ENCODE data around the gene C1orf94.

C1orf94 gene

GRCh38 chr1:34176830-34177603 is at the start of gene C1orf94:
Gene C1orf94 (plus strand): TSS chr1:34176907. CDS start chr1:34177790, 883 bp downstream.
- DNase-seq (ENCODE audit: low read depth in 2 of 2) = no peak

DNA sequence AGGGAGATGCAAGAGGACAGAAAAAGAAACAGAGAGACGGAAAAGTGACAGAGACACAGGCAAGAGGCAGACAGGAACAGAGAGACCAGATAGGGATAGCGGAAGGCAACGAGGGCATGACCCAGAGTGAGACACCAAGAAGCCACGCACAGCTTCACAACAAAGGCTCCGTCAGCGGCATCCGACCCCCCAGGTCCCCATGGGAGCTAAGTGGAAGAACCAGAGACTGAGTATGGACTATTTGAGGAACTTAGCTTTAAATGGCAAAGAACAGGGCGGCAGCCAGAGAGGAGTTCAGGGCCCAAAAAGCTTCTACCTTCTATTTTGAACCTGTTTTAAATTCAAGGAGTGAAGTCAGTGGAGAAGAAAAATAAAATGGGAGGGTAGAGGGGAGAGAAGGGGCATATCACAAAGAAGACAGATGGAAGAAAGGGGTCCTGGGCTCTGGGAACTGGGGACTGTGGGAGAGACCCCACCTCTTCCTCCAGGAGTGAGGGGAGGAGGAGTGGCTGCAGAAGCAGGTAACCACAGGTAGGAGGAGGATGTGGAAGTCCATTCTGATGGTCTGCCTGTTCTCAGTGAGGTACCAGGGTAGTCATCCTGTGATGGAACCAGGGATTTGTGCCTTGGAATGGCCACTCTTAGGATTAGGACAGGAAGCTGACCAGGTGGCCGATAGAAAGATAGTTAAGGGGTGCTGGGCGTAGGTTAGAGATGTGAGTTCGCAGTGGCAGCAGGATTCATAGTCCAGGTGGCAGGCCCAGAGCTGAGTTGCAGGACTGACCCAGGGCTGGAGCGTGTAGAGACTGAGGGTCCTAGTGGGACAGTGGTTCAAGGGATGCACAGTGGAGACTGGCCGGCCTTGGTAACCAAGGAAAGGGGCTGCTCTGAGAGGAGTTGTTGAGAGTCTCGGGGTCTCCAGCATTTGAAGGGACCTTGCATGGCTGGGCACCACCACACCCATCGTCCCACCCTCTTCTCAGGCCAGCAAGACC is 49.4 kb upstream of the C1orf94 start:
- DNase-seq (ENCODE audit: low read depth in 2 of 2) = no peak

GRCh38 chr1:34128186-34128889 is 48.4 kb upstream of the C1orf94 start:
- no peak for DNase-seq (ENCODE audit: low read depth in 2 of 2)

DNA sequence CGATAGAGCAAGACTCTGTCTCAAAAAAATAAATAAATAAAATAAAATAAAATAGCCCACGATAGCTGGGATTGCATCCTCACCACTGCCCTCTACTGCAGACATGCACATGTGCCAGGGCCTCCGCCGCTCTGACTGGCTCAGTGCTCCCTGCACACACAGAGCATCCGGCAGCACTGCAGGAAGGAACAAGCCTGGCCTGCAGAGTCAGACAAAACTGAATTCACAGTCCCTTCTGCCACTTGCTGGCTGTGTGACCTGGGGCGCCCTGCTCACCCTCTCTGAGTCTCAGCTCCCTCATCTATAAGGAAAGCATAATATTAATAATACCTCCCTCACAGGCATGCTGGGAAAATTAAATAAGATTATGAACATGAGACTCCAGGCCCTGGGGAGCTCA is 47.1 kb upstream of the C1orf94 start:
- no peak for DNase-seq (ENCODE audit: low read depth in 2 of 2)

DNA sequence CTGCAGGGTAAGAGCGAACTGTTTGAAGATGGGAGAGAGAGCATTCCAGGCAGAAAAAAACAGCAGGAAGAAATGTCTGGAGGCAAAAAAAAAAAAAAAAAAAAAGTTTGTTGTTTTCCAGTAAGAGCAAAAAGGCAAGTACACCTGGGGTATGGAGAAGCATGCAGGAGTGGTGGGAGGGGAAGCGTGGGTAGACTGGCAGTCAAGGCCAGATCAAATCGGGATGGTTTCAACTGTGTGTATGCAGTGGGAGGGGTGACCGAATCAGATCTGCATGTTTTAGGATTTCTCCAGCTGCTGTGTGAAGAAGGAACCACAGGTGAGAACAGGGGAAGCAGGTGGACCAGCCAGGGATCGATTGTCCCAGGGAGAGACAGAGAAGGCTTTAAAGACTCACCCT is 46.4 kb upstream of the C1orf94 start:
- no peak for DNase-seq (ENCODE audit: low read depth in 2 of 2)

- no peak for DNase-seq (ENCODE audit: low read depth in 2 of 2)
Measured at GRCh38 chr1:34131396-34132160, 45.1 kb upstream of the C1orf94 start.

GRCh38 chr1:34132161-34132420 is 44.6 kb upstream of the C1orf94 start:
- no peak for DNase-seq (ENCODE audit: low read depth in 2 of 2)

DNA sequence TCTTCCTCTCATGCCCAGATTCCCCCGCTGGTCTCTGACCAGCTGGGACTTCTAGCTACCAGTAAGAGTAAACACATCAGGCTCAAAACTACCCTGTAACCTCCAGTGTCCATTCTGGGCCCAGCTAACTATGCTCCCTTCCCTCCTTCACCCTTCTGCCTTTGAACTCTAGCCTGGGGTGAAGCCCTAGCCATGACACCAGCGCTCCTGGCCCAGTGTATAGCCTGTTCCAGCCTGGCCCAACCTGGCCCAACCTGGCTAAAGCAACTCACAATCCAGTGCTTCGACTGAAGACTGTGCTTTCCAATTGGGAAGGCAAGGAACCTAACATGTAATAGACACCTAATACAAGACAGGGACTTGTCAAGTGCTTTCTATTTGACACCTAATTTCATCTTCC is 39.3 kb upstream of the C1orf94 start:
- no peak for DNase-seq (ENCODE audit: low read depth in 2 of 2)

GRCh38 chr1:34140011-34140676 is 36.6 kb upstream of the C1orf94 start:
- DNase-seq (ENCODE audit: low read depth in 2 of 2) = no peak

DNA sequence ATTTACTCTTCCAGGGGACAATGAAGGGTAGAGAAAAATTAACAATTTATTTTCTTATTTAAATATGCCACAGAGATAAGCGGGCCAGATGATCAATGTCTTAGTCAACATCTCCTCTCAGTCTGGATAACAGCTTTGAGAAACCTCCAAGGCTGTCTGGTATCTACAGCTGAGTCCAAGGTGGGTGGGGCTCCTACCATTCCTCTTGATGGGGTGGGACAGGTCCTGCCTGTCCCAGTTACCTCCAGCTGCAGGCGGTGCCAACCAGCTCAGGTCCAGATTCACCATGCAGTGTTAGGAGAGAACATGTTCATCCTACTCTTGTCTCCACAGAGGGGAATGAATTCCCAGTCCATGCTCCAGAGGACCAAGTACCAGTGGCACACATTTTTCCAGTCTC is 32.7 kb upstream of the C1orf94 start:
- no peak for DNase-seq (ENCODE audit: low read depth in 2 of 2)

DNA sequence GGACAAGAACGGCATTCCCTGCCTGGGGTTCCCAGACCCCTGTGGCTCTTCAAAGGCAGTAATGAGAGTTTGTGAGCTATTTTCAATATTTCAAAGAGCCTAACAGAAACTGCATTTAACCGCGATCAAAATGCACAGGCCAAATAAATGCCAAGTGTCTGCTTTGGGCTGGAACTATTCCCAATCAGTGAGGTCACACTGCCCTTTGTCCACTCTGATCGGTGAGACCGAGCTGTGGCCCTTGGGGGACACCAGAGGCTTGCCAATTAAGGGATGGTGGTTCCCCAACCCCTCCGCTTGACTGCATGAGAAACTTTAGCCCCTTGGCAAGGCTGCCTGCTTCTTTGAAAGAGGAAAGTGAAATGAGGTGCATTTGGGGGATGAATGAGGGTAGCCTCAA is 31.9 kb upstream of the C1orf94 start:
- DNase-seq (ENCODE audit: low read depth in 2 of 2) = no peak

DNA sequence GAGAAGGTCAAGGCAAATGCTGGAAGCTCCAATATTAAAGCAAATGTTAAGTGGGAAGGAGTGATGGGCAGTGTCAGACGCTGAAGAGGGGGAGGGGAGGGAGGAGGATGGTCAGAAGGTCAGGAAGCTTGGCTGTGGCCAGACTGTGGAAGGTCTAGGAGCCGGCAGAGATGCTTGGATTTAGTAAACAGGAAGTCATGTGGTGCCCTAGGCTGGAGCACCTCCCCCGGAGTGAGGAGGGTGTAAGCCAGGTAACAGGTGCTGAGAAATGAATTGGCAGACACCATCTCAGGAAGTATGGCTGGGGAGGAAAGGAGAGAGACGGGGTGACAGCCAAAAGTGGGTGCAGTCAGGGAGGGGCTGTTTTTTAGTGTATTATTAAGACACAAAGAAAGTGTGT is 29.4 kb upstream of the C1orf94 start:
- DNase-seq (ENCODE audit: low read depth in 2 of 2) = no peak

GRCh38 chr1:34149501-34149900 is 27.2 kb upstream of the C1orf94 start:
- DNase-seq (ENCODE audit: low read depth in 2 of 2) = no peak

GRCh38 chr1:34153246-34153645 is 23.5 kb upstream of the C1orf94 start:
- no peak for DNase-seq (ENCODE audit: low read depth in 2 of 2)

GRCh38 chr1:34155860-34156259 is 20.8 kb upstream of the C1orf94 start:
- no peak for DNase-seq (ENCODE audit: low read depth in 2 of 2)

GRCh38 chr1:34156739-34157138 is 20.0 kb upstream of the C1orf94 start:
- DNase-seq (ENCODE audit: low read depth in 2 of 2) = no peak

DNA sequence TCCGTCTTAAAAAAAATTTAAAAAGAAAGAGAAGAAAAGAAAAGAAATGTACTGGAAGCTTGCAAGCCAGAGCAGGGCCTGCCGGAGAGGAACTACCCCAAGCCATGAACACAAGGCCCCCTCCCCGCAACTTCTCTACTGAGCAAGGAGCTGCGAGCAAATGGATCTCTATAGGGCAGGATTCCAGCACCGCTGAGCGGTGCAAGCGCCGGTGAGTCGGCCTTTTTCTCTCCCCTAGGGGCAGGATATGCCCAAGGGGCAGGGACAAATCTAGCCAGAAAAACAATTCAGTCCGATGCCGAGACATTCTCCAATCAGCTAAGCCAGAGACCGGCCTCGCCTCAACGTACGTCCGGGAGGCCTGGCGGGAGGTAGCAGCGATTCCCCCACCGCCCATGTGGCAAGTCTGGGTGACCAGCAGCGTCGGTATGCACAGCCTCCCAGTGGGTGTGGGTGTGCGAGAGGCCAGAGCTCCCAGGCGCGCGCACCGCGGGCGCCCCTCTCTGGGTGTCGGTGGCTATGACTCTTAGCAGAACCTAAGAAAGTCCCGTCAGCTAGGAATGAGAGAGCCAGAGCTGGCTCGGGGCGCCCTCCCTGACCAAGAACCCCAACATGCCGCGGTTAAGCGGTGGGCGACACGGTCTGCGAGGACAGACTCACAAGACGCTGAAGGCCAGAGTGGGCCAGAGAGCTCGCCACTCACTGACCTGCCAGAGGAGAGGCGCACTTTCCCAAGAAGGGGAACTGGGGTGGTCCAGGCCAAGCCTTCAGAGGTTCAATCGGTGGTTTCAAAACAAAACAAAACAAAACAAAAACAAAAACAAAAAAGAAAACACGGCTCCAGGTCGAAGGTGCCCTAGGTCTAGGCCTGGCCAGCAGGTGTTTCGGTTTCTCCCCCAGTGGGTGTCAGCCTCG is 13.6 kb upstream of the C1orf94 start:
- peak in 1 of 2 donors; percentile 21 for DNase-seq (ENCODE audit: low read depth in 2 of 2)

DNA sequence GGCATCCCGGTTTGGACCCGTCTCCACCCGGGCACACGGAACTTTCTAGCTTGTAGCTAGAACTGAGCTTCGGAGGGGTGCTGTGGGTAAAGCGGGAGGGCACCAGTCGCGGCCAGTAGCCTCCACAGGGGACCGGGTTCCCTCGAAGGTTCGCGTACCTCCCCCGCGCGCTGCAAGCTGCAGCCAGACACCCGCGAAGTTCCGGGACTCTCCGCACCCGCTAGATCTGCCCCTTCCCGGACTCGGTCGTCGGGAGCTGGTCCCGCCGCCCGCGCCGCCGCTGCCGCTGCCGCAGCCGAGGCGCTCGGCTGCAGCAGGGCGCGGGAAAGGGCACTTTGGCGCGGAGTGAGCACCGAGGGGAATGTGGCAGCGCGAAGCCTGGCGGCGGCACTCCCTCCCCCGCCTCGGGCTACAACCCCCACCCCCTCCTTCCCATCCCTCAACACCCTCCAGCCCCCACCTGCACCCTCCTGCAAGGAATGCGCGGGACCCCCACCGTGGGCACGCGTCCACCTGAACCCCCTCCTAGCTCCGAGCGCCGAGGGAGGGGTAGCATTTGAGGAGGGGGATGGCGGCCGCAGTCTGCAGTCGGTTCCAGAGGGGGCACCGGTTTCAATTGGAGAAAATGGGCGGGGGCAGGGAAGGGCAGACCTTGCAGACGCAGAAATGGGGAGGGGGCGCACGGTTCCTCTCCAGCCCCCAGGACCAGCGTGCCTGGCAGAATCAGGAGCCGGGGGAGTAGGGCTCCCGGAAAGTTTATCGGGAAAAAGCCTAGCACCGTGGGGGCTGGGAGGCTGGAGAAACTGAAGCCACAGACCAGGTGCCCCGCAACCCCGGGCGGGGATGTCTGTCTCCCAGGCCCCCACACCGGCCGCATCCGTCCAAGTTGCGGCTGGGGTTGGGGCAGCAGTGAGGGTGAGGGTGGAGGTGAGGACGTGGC is 12.6 kb upstream of the C1orf94 start:
- DNase-seq (ENCODE audit: low read depth in 2 of 2) = no peak

Data from activated CD4-positive, alpha-beta T cell treated with anti-CD3 and anti-CD28 coated beads for 24 hours (primary cell).